Upper lobe of left lung (tissue), 4 donors: ENCODE measurements around the gene ABCA8.

Experiments used
- CTCF ChIP-seq, 6 experiments: fragments of 450-650 bp in 4 of 6; fragments of 200-600 bp in 2 of 6; sonication (generic) in 2 of 6; IDR thresholded peaks; one replicate each; pipeline ENCODE4 v1.5.1; 2016 to 2019; ENCODE audit warnings: antibody characterized with exemption in 6 of 6
- POLR2AphosphoS5 ChIP-seq, 2 donors: sonication (generic); formaldehyde crosslinking; IDR thresholded peaks; one replicate each; pipeline ENCODE4 v1.5.1; 2017; ENCODE audit warnings: antibody characterized with exemption in 2 of 2

- no peak for TF ChIP-seq CTCF (IDR thresholded peaks at IDR 0.05)
- TF ChIP-seq POLR2AphosphoS5 (IDR thresholded peaks at IDR 0.05): no peak
These were observed 107.5 kb downstream of the ABCA8 start for GRCh38 chr17:68847711-68848110.
